Activated CD8-positive, alpha-beta memory T cell treated with anti-CD3 and anti-CD28 coated beads, Interleukin-2, amount 50 U/mL, for 1 hour (primary cell): ENCODE results near the gene PRKCH.

Experiments
- DNase-seq: peaks from one replicate; pipeline ENCODE4 v3.0.0-alpha.2; 2020; ENCODE audit errors: extremely low read depth

Gene PRKCH

GRCh38 chr14:61475316-61475715, 153.9 kb downstream of the PRKCH start:
- no peak for DNase-seq

GRCh38 chr14:61476105-61476753, 154.8 kb downstream of the PRKCH start:
- DNase-seq, result no peak

- peak; percentile 64 for DNase-seq
Observed at GRCh38 chr14:61476754-61477410, 155.5 kb downstream of the PRKCH start.

- no peak for DNase-seq
Observed at GRCh38 chr14:61477712-61478462, 156.5 kb downstream of the PRKCH start.

GRCh38 chr14:61478971-61479473, 157.6 kb downstream of the PRKCH start:
- no peak for DNase-seq

GRCh38 chr14:61479746-61480502, 158.5 kb downstream of the PRKCH start:
- DNase-seq, result no peak

GRCh38 chr14:61480704-61481285, 159.4 kb downstream of the PRKCH start:
- no peak for DNase-seq

- DNase-seq, result no peak
Observed at GRCh38 chr14:61481701-61482100, 160.3 kb downstream of the PRKCH start.

GRCh38 chr14:61482348-61483206, 161.2 kb downstream of the PRKCH start:
- no peak for DNase-seq

GRCh38 chr14:61483476-61483875, 162.1 kb downstream of the PRKCH start:
- DNase-seq, result no peak

- DNase-seq, result no peak
Observed at GRCh38 chr14:61484031-61484430, 162.7 kb downstream of the PRKCH start.

- no peak for DNase-seq
Observed at GRCh38 chr14:61484826-61485584, 163.6 kb downstream of the PRKCH start.

GRCh38 chr14:61485661-61486060, 164.3 kb downstream of the PRKCH start:
- DNase-seq, result no peak

GRCh38 chr14:61486930-61487495, 165.6 kb downstream of the PRKCH start:
- DNase-seq, result no peak

GRCh38 chr14:61488417-61489401, 167.3 kb downstream of the PRKCH start:
- DNase-seq, result no peak

- DNase-seq, result no peak
Observed at GRCh38 chr14:61489512-61489911, 168.1 kb downstream of the PRKCH start.

- no peak for DNase-seq
Observed at GRCh38 chr14:61489932-61490331, 168.6 kb downstream of the PRKCH start.

- no peak for DNase-seq
Observed at GRCh38 chr14:61491224-61491623, 169.8 kb downstream of the PRKCH start.
